ENCODE results near the gene WDR43.

DNA sequence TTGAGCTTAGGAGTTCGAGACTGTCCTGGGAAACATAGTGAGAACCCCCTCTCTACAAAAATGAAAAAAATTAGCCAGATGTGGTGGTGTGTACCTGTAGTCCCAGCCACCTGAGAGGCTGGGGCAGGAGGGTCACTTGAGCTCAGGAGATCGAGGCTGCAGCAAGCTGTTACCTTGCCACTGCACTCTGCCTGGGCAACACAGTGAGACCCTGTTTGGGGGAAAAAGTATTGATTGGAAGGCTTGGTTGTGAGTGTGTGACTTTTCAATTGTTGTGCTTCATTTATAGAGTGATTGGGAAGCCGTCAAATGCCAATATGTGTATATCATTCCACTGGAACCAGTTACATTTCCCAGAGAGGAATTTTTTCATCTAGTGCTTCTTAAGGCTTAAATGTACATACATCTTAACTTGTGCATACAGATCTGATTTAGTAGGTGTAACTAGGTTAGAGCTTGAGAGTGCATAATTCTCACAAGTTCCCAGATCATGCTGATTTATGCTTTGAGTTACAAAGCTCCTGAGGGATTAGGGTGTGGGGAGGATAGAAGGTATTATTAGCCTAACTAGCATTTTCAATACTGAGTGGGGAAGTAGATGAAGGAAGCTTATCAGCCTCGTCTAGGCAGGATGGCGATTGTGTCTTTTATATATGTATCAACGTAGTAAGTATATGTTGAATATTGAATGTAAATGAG, 15.3 kb downstream of the WDR43 start:
- TF ChIP-seq, protein P1, sequence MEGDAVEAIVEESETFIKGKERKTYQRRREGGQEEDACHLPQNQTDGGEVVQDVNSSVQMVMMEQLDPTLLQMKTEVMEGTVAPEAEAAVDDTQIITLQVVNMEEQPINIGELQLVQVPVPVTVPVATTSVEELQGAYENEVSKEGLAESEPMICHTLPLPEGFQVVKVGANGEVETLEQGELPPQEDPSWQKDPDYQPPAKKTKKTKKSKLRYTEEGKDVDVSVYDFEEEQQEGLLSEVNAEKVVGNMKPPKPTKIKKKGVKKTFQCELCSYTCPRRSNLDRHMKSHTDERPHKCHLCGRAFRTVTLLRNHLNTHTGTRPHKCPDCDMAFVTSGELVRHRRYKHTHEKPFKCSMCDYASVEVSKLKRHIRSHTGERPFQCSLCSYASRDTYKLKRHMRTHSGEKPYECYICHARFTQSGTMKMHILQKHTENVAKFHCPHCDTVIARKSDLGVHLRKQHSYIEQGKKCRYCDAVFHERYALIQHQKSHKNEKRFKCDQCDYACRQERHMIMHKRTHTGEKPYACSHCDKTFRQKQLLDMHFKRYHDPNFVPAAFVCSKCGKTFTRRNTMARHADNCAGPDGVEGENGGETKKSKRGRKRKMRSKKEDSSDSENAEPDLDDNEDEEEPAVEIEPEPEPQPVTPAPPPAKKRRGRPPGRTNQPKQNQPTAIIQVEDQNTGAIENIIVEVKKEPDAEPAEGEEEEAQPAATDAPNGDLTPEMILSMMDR (IDR thresholded peaks at IDR 0.05) = no peak
- no peak for TF ChIP-seq POLR2AphosphoS5 (IDR thresholded peaks at IDR 0.05)
